Mucosa of gallbladder (tissue), 1 donor: ENCODE measurements around the gene PLEKHA7. TPM values are rescaled to one million over a fixed set of nuclear protein-coding genes. Genes with fewer than 3 reads are reported as not detected.

Experiments used
- DNase-seq: peaks from one replicate; pipeline ENCODE4 v3.0.0-alpha.2; 2020; ENCODE audit warnings: low spot score
- total RNA-seq: library from RNA; stranded (reverse); gene quantifications from one replicate; pipeline ENCODE4 v1.2.1, GENCODE V29; 2021
- donor health status: DM: no; HTN: no; CAD: no.

PLEKHA7 gene
- total RNA-seq, 1 donor from 2014 or later, result 60.9 TPM

DNA sequence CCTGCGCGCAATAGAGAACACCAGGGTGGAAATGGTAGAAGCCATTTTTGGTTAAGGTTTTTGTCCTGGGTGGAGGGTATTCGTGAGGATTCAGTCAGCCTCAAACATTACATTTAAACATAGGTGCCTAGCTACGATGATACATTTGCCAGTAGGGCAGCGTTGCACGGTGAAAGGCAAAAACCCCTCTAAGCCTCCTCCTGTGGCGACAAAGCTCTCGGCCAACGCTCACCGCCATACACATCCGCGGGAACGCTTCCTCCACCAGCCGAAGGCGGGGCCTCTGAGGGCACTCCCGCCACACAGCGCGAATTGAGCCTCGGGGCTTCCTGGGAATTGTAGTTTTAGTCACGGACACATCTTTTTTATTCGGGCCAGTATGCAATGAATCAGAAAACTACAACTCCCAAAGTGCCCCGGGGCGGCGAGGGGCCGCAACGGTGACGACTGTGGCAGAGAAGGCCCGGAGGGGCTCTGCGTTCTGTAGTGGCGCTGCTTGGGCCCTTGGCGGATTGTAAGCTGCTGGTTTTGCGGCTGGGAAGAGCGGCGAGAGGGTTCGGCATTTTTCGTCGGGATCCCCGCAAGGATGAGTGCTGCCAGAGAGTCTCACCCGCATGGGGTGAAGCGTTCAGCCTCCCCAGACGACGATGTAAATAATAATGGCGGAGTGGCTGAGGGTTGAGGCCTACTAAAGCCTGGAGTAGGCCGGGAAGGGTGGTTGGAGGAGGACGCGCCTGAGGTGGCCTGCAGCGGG lies 275.8 kb downstream of the PLEKHA7 start, which contains the start of gene C11orf58:
C11orf58 (plus strand) TSS at position 455 of the 754 bp plus-strand sequence; CDS start at position 587, 132 bp downstream.
- DNase-seq, result peak; percentile 97

DNA sequence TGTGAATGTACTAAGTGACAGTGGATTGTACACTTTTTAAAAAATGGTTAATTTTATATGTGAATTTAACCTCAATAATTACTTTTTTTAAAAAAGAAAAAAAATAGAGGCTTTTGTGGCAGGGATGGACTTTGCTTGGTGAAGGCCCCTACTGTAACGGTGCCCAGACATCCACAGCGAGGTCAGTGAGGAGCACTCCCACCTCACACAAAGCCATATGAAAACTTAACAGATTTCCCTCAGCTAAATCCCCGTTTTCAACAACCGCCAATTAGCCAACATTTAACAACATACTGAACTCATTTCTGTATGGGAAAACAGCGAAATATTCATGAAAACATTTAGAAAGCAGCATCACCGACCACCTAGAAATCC lies 276.4 kb downstream of the PLEKHA7 start:
- no peak for DNase-seq

Other genes with a start within 250 kb of the PLEKHA7 start
- gene RPS13, start 63.3 kb upstream of the PLEKHA7 start, total RNA-seq, result 703 TPM
- gene PIK3C2A, start 193.6 kb upstream of the PLEKHA7 start, total RNA-seq, result 83.7 TPM